ENCODE measurements around the gene ARAF. TPM values are rescaled to one million over a fixed set of nuclear protein-coding genes. Genes with fewer than 3 reads are reported as not detected.

ARAF gene
- total and polyA plus RNA-seq, 2 of the 13 experiments (the other 11 are each of a cell fraction or from before 2014, with no cell fraction given) = 18.0 to 33.1 TPM

GRCh38 chrX:47523297-47523696 lies 37.7 kb upstream of the ARAF start (continued):
- no peak for TF ChIP-seq RFXAP (CRISPR knock-in tag; IDR thresholded peaks at IDR 0.05; ENCODE audit: borderline replicate concordance)
- TF ChIP-seq ZNF720 (CRISPR knock-in tag; IDR thresholded peaks at IDR 0.05) = no peak
- TF ChIP-seq, protein P1, sequence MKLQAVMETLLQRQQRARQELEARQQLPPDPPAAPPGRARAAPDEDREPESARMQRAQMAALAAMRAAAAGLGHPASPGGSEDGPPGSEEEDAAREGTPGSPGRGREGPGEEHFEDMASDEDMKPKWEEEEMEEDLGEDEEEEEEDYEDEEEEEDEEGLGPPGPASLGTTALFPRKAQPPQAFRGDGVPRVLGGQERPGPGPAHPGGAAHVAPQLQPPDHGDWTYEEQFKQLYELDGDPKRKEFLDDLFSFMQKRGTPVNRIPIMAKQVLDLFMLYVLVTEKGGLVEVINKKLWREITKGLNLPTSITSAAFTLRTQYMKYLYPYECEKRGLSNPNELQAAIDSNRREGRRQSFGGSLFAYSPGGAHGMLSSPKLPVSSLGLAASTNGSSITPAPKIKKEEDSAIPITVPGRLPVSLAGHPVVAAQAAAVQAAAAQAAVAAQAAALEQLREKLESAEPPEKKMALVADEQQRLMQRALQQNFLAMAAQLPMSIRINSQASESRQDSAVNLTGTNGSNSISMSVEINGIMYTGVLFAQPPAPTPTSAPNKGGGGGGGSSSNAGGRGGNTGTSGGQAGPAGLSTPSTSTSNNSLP (IDR thresholded peaks at IDR 0.05; ENCODE audit: low read depth, low read length) = no peak
- peak; percentile 91 for TF ChIP-seq CTCF (CRISPR knock-in tag; IDR thresholded peaks at IDR 0.05)
- no peak for TF ChIP-seq ZNF567 (CRISPR knock-in tag; IDR thresholded peaks at IDR 0.05; ENCODE audit: borderline replicate concordance)
- no peak for TF ChIP-seq HINFP (CRISPR knock-in tag; IDR thresholded peaks at IDR 0.05; ENCODE audit: low read depth)
- TF ChIP-seq MYPOP (CRISPR knock-in tag; IDR thresholded peaks at IDR 0.05) = 0 out of 2 replicates have a peak, but pooled peaks have one; percentile 24
- no peak for TF ChIP-seq MNT (IDR thresholded peaks at IDR 0.05)
- no peak for TF ChIP-seq ZNF124 (CRISPR knock-in tag; IDR thresholded peaks at IDR 0.05)
- no peak for TF ChIP-seq MAF1 (CRISPR knock-in tag; IDR thresholded peaks at IDR 0.05; ENCODE audit: borderline replicate concordance)
- TF ChIP-seq ZNF333 (CRISPR knock-in tag; IDR thresholded peaks at IDR 0.05; ENCODE audit: borderline replicate concordance) = no peak
- TF ChIP-seq MIXL1 (CRISPR knock-in tag; IDR thresholded peaks at IDR 0.05) = no peak
- TF ChIP-seq HOXA3 (CRISPR knock-in tag; IDR thresholded peaks at IDR 0.05) = peak; percentile 53; the same call in 1 of the 2 replicates
- TF ChIP-seq, protein P2, sequence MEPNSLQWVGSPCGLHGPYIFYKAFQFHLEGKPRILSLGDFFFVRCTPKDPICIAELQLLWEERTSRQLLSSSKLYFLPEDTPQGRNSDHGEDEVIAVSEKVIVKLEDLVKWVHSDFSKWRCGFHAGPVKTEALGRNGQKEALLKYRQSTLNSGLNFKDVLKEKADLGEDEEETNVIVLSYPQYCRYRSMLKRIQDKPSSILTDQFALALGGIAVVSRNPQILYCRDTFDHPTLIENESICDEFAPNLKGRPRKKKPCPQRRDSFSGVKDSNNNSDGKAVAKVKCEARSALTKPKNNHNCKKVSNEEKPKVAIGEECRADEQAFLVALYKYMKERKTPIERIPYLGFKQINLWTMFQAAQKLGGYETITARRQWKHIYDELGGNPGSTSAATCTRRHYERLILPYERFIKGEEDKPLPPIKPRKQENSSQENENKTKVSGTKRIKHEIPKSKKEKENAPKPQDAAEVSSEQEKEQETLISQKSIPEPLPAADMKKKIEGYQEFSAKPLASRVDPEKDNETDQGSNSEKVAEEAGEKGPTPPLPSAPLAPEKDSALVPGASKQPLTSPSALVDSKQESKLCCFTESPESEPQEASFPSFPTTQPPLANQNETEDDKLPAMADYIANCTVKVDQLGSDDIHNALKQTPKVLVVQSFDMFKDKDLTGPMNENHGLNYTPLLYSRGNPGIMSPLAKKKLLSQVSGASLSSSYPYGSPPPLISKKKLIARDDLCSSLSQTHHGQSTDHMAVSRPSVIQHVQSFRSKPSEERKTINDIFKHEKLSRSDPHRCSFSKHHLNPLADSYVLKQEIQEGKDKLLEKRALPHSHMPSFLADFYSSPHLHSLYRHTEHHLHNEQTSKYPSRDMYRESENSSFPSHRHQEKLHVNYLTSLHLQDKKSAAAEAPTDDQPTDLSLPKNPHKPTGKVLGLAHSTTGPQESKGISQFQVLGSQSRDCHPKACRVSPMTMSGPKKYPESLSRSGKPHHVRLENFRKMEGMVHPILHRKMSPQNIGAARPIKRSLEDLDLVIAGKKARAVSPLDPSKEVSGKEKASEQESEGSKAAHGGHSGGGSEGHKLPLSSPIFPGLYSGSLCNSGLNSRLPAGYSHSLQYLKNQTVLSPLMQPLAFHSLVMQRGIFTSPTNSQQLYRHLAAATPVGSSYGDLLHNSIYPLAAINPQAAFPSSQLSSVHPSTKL (CRISPR knock-in tag; IDR thresholded peaks at IDR 0.05) = peak; percentile 19; the same call in 1 of the 2 replicates
- TF ChIP-seq ETV5 (CRISPR knock-in tag; IDR thresholded peaks at IDR 0.05; ENCODE audit: borderline replicate concordance) = no peak
- no peak for TF ChIP-seq NRL (CRISPR knock-in tag; IDR thresholded peaks at IDR 0.05; ENCODE audit: borderline replicate concordance)
- no peak for TF ChIP-seq GFI1 (CRISPR knock-in tag; IDR thresholded peaks at IDR 0.05; ENCODE audit: borderline replicate concordance)
